ENCODE measurements around the gene NOTCH3. TPM values are rescaled to one million over a fixed set of nuclear protein-coding genes. Genes with fewer than 3 reads are reported as not detected.

Gene NOTCH3
- total and polyA plus RNA-seq, 9 donors: 6.1 to 47.6 (median 17.9) TPM

DNA sequence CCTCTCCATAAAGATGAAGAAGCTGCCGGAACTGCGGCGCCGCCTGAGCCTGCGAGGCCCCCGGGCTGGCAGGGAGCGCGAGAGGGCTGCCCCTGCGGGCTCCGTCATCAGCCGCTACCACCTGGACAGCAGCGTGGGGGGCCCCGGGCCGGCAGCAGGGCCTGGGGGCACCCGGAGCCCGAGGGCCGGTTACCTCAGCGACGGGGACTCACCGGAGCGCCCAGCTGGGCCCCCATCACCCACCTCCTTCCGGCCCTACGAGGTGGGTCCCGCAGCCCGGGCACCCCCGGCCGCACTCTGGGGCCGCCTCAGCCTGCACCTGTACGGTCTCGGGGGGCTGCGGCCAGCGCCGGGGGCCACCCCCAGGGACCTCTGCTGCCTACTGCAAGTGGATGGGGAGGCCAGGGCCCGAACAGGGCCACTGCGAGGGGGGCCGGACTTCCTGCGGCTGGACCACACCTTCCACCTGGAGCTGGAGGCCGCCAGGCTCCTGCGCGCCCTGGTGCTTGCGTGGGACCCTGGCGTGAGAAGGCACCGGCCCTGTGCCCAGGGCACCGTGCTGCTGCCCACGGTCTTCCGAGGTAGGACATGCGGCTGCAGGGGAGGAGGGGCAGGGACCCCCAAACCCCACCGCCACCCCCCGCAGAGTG lies 90.9 kb downstream of the NOTCH3 start:
- WGBS, 3 donors: 84 to 88% (median 87%) methylated on average over 41 to 49 of the region's 49 CpGs
- H3K36me3 ChIP-seq: no peaks in the 10 kb centered on the region
- no peak overlapping the region for H3K27ac ChIP-seq
- no peak overlapping the region for H3K4me3 ChIP-seq
- no peaks in the 10 kb centered on the region for H3K9me3 ChIP-seq
- intact Hi-C loops (cut with DNase I): loop anchor here in 1 of 4 donors (10.0 kb wide), 2 partner anchors 145 to 1005 kb away; partner anchors contain the start of gene RAB8A
- TF ChIP-seq EP300 (IDR thresholded peaks at IDR 0.05) (no peak), POLR2A (IDR thresholded peaks at IDR 0.05) (no peak)
- TF ChIP-seq, protein P1, sequence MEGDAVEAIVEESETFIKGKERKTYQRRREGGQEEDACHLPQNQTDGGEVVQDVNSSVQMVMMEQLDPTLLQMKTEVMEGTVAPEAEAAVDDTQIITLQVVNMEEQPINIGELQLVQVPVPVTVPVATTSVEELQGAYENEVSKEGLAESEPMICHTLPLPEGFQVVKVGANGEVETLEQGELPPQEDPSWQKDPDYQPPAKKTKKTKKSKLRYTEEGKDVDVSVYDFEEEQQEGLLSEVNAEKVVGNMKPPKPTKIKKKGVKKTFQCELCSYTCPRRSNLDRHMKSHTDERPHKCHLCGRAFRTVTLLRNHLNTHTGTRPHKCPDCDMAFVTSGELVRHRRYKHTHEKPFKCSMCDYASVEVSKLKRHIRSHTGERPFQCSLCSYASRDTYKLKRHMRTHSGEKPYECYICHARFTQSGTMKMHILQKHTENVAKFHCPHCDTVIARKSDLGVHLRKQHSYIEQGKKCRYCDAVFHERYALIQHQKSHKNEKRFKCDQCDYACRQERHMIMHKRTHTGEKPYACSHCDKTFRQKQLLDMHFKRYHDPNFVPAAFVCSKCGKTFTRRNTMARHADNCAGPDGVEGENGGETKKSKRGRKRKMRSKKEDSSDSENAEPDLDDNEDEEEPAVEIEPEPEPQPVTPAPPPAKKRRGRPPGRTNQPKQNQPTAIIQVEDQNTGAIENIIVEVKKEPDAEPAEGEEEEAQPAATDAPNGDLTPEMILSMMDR (IDR thresholded peaks at IDR 0.05): no peak
- H3K4me1 ChIP-seq (ENCODE audit: insufficient read depth): no peaks in the 10 kb centered on the region
- H3K27me3 ChIP-seq: no peaks in the 10 kb centered on the region
- no peak for DNase-seq

Small RNA genes within 50 kb of the gene (microRNA-seq; reads per million reads assigned to microRNA genes)
- gene MIR6795: 0 to 0.36 (median 0) reads per million in 3 donors

Small RNA genes within 50 kb of the gene (small RNA-seq; reads per million reads assigned to genes)
- gene MIR6795: not detected
- gene RNU6-782P: not detected

Other genes starting within 250 kb of the NOTCH3 start
- gene SLC1A6, start 221.1 kb downstream of the NOTCH3 start, total RNA-seq: not detected
- gene SLC1A6, start 221.1 kb downstream of the NOTCH3 start, polyA plus RNA-seq: under 1 TPM in 1 of 2 donors, not detected in 1; 0.08 TPM
- gene CASP14, start 151.5 kb downstream of the NOTCH3 start, total RNA-seq: not detected
- gene CASP14, start 151.5 kb downstream of the NOTCH3 start, polyA plus RNA-seq: not detected
- gene OR1I1, start 118.8 kb downstream of the NOTCH3 start, total RNA-seq: not detected
- gene OR1I1, start 118.8 kb downstream of the NOTCH3 start, polyA plus RNA-seq: not detected
- gene SYDE1, start 93.6 kb downstream of the NOTCH3 start, total RNA-seq: 10 to 100 TPM; 22.2 to 61.9 (median 43.5) TPM
- gene SYDE1, start 93.6 kb downstream of the NOTCH3 start, polyA plus RNA-seq: 10 to 100 TPM in 1 of 2 donors, 1 to 10 TPM in 1; 9.4 to 22.9 TPM
- gene EPHX3, start 31.5 kb upstream of the NOTCH3 start, total RNA-seq: under 1 TPM in 6 of 7 donors, not detected in 1; 0.24 to 0.89 (median 0.49) TPM
- under 1 TPM; 0.30 to 0.67 TPM for gene EPHX3, start 31.5 kb upstream of the NOTCH3 start, polyA plus RNA-seq
- 100 to 1,000 TPM in 4 of 7 donors, 10 to 100 TPM in 3; 19.6 to 127 (median 100) TPM for gene BRD4, start 131.5 kb upstream of the NOTCH3 start, total RNA-seq
- gene BRD4, start 131.5 kb upstream of the NOTCH3 start, polyA plus RNA-seq: 10 to 100 TPM; 30.1 to 31.0 TPM
- 10 to 100 TPM; 19.1 to 53.3 (median 46.4) TPM for gene AKAP8, start 178.8 kb upstream of the NOTCH3 start, total RNA-seq
- 10 to 100 TPM; 13.6 to 21.6 TPM for gene AKAP8, start 178.8 kb upstream of the NOTCH3 start, polyA plus RNA-seq
- gene AKAP8L, start 218.0 kb upstream of the NOTCH3 start, total RNA-seq: 100 to 1,000 TPM in 3 of 7 donors, 10 to 100 TPM in 4; 85.9 to 121 (median 93.2) TPM
- gene AKAP8L, start 218.0 kb upstream of the NOTCH3 start, polyA plus RNA-seq: 10 to 100 TPM; 70.3 to 78.5 TPM
- 10 to 100 TPM; 21.0 to 46.5 (median 41.7) TPM for gene WIZ, start 249.0 kb upstream of the NOTCH3 start, total RNA-seq
- 10 to 100 TPM in 1 of 2 donors, 1 to 10 TPM in 1; 4.8 to 24.7 TPM for gene WIZ, start 249.0 kb upstream of the NOTCH3 start, polyA plus RNA-seq

Data from ovary (tissue), 9 donors.